Small intestine (tissue), 7 donors: ENCODE measurements around the gene EEFSEC. TPM values are rescaled to one million over a fixed set of nuclear protein-coding genes. Genes with fewer than 3 reads are reported as not detected.

Experiments used
- DNase-seq, 2 donors: peaks; one replicate each; pipeline versions ENCODE4 v3.0.0 to v3.0.0-alpha.2; 2013
- FAIRE-seq: peaks from 2 replicates; lab custom pipeline; 2012; peaks lifted over from hg19 to GRCh38; lab: Jason Lieb, UNC
- H3K27ac ChIP-seq, 3 donors: one replicate each; pipeline ENCODE4 v1.5.1; 2013; ENCODE audit warnings: low read length in 2 of 3, mild to moderate bottlenecking in 2 of 3, control low read depth in 1 of 3, inconsistent platforms in 1 of 3, low read depth in 1 of 3, moderate library complexity in 1 of 3
- H3K27me3 ChIP-seq, 3 donors: one replicate each; pipeline ENCODE4 v1.6.1; 2013; ENCODE audit warnings: low read length in 3 of 3, inconsistent platforms in 1 of 3; ENCODE audit not compliant: control insufficient read depth in 3 of 3, insufficient read depth in 3 of 3
- H3K36me3 ChIP-seq, 3 donors: one replicate each; pipeline ENCODE4 v1.6.1; 2013; ENCODE audit warnings: low read length in 3 of 3, inconsistent platforms in 1 of 3, low read depth in 1 of 3, mild to moderate bottlenecking in 1 of 3, moderate library complexity in 1 of 3; ENCODE audit not compliant: control insufficient read depth in 3 of 3, insufficient read depth in 2 of 3
- H3K4me1 ChIP-seq, 3 donors: one replicate each; pipeline ENCODE4 v1.6.1; 2013; ENCODE audit warnings: low read length in 2 of 3, inconsistent platforms in 1 of 3, low read depth in 1 of 3, mild to moderate bottlenecking in 1 of 3, moderate library complexity in 1 of 3; ENCODE audit not compliant: control insufficient read depth in 3 of 3, insufficient read depth in 2 of 3
- H3K4me3 ChIP-seq, 3 donors: one replicate each; pipeline ENCODE4 v1.5.1; 2013; ENCODE audit warnings: low read length in 3 of 3, control low read depth in 1 of 3, inconsistent platforms in 1 of 3, low read depth in 1 of 3, mild to moderate bottlenecking in 1 of 3, moderate library complexity in 1 of 3
- H3K9me3 ChIP-seq, 2 donors: one replicate each; pipeline ENCODE4 v1.6.1; 2013; ENCODE audit warnings: low read depth in 1 of 2, low read length in 1 of 2; ENCODE audit not compliant: control insufficient read depth in 2 of 2, insufficient read depth in 1 of 2
- WGBS, 3 donors: extraction: QIAGEN DNeasy Blood & Tissue Kit; methylation state at CpG; one replicate each; pipeline ENCODE4 v1.1.7; 2013; 5-methylcytosine and 5-hydroxymethylcytosine counted together
- polyA plus RNA-seq, 4 donors: library from polyadenylated mRNA; stranded (reverse) in 3 of 4; unstranded in 1 of 4; fragments of 200-250 nt in 3 of 4; fragments of 120-200 nt in 1 of 4; gene quantifications; one replicate each; pipeline versions ENCODE4 v1.2.1 to v1.2.3, GENCODE V29; 2013
- donor health status: healthy with polysubstance abuse.
- donor health status: control.
- donor health status: control.
- donor health status: Bipolar disorder and iron deficiency.
- donor health status: healthy.

Gene EEFSEC
- polyA plus RNA-seq, 4 donors = 4.9 to 29.0 (median 10.2) TPM

DNA sequence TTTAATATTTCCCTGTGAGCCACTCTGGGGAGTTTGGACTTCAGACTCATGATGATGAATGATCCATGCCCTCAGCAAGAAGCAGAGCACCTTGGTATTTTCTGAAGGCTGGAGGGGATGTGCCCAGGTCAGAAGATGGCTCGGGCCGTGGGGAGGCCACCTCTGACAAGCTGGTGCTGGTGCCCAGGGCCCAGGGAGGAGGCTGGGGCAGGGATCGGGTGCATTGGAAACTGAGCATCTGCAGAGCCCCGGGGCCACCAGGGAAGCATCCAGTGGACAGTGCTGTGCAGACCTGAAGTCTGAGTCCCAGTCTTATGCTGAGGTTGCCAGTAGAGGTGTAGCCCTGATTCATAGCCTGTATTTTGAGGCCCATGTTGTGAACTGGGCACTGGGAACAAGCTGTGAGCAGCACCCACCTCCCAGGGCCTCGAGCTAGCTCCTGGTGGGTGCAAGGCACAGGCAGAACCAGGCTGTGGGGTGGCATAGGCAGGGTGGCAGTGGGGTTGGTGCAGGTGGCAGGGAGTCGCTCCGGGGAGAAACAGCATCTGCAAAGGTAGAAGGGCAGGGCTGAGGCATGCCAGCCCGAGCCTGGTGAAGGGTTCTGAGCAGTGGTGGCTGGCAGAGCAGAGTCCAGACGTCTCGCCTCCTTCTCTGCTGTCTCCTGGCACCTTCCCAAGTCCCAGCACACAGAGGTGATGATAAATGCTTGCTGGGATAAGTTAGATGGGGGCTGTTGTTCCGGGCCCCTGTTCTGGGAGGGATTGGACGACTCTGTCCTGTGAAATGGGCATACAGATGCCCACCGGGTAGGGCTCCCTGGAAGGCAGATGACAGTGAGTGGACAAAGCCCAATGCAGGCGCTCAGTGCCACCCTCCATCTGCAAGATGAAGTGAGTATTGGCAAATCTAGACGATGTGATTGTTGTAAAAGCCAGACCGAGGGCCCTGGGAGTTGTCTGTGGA, 302.8 kb downstream of the EEFSEC start:
- no peaks in the 10 kb centered on the region for H3K9me3 ChIP-seq
- peaks cover 0 to 17% (median 3%) of the 10 kb centered on the region in 3 donors for H3K27me3 ChIP-seq
- H3K36me3 ChIP-seq = no peaks in the 10 kb centered on the region
- no peaks in the 10 kb centered on the region for H3K4me1 ChIP-seq
- no peak overlapping the region for H3K27ac ChIP-seq
- FAIRE-seq (no peak), DNase-seq (peak in 1 of 2 donors; percentile 8)
- H3K4me3 ChIP-seq = no peak overlapping the region
- WGBS, 3 donors = 25 to 62% (median 50%) methylated on average over 16 of the region's 16 CpGs

DNA sequence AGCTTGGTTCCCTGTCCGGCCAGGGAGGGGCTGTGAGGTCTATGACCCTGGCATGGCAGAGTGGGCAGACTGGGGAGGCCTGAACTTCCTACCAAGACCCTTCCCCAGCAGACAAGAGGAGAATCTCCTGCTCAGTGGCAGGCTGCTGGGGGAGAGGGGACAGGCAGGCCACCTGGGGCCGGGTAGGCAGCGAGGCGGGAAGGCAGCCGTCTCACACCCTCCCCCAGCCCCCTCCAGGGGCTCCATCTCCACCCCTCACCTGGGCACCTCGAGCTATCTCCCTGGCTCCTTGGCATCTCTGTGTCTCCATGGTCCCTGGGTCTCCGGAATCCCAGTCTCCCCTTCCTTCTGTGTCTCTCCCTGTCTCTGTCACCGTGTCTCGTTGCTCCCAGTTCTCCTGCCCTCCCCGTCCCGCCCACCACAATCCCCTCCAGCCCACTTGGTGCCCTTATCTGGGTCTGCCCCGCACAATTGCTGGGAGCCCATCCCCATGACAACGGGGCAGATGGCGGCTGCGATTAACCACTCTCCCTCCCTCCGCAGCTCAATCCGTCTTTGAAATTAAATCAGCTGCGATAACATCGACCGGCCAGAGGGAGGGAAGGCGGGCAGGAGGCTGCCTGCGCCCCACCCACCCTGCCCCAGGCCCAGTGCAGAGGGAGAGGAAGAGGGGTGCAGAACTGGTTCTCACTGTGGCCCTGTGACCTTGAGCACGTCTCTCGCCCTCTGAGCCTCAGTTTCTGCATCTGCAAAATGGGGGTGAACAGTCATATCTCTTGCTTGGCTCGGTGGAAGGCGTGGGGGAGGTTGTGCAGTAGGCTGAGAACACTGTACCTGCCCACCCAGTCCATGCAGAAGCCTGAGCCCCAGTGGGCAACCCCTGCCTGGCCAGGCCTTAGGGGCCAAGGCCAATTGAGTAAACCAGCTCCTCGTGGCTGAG, 303.8 kb downstream of the EEFSEC start:
- H3K36me3 ChIP-seq = no peaks in the 10 kb centered on the region
- no peak overlapping the region for H3K4me3 ChIP-seq
- WGBS, 3 donors = 28 to 53% (median 34%) methylated on average over 22 to 27 of the region's 27 CpGs
- H3K27me3 ChIP-seq = peaks cover 0 to 15% (median 3%) of the 10 kb centered on the region in 3 donors
- no peaks in the 10 kb centered on the region for H3K9me3 ChIP-seq
- no peaks in the 10 kb centered on the region for H3K4me1 ChIP-seq
- DNase-seq (no peak), FAIRE-seq (no peak)
- no peak overlapping the region for H3K27ac ChIP-seq

DNA sequence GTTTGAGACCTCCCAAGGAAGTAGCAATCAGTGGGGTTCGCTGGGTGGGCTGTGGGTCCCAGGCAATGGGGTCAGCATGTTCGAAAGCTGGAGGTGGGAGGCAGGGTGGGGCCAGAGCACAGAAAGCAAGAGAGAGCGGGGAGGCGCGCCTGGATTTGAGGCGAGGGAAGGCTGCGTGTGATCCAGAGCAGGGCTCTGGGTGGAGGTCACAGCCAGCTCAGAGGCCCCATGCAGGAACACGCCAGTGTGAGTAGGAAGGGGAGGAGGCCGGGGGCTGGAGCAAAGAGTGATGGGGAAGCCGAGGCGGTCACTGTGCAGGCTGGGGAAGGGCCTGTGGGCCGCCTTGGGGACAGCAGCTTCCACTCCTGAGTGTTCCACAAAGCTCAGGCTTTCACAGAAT, 304.7 kb downstream of the EEFSEC start:
- DNase-seq (no peak), FAIRE-seq (no peak)
- H3K27ac ChIP-seq = no peak overlapping the region
- no peaks in the 10 kb centered on the region for H3K36me3 ChIP-seq
- 82 to 86% (median 84%) methylated on average over 12 of the region's 12 CpGs for WGBS, 3 donors
- no peak overlapping the region for H3K4me3 ChIP-seq
- H3K4me1 ChIP-seq = no peaks in the 10 kb centered on the region
- H3K9me3 ChIP-seq = no peaks in the 10 kb centered on the region
- H3K27me3 ChIP-seq = peaks cover 0 to 12% (median 3%) of the 10 kb centered on the region in 3 donors

Other genes starting within 250 kb of the EEFSEC start
- 1 to 10 TPM in 2 of 4 donors, under 1 TPM in 2; 0.30 to 3.6 (median 1.2) TPM for gene KBTBD12, start 238.2 kb upstream of the EEFSEC start, polyA plus RNA-seq
- 100 to 1,000 TPM in 2 of 4 donors, 10 to 100 TPM in 2; 52.1 to 203 (median 120) TPM for gene SEC61A1, start 101.0 kb upstream of the EEFSEC start, polyA plus RNA-seq
- gene RUVBL1, start 29.7 kb upstream of the EEFSEC start, polyA plus RNA-seq = 10 to 100 TPM in 2 of 4 donors, 1 to 10 TPM in 2; 7.6 to 40.4 (median 20.4) TPM